ENCODE results near the gene PCBD1.
A peak's percentile ranks its signal among the peaks of the same experiment; 100 is the strongest.

The PCBD1 gene

DNA sequence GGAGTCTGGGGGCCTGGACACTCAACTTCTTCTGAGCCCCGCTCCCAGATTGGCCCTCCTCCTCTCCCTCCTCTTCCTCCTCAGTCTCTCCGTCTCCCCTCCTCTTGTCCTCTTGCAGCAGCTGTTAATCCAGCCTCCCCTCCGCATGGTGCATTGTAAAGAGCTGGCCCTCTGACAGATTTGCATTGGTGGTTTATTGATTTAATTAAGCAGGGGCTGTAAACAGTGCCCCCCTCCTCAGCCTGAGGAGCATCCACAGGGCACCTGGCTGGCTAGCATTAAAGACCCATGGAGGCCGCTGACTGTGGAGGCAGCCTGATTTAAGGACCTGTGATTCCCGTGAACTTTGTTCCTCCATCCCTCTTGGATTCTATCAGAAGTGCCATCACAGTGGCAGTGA, 28.9 kb upstream of the PCBD1 start:
- no peak for DNase-seq

DNA sequence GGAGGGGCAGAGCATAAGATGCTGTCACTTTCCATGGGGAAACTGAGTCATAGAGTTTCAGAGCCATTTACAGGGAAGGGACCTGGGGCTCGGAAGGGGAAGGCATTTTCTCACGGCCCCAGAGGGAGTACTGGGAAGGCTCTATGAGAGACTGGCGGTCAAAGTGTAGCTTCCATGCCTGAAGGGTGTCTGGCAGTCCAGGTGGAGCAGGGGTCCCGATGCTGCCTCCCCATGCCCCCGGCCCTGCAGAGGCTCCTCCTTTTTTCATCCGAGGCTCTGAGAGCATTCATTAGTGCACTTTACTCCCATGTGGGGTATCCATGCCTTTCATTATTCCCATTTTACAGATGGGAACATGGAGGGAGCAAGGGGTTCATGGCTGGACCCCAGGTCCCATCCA, 27.9 kb upstream of the PCBD1 start:
- DNase-seq = no peak

DNA sequence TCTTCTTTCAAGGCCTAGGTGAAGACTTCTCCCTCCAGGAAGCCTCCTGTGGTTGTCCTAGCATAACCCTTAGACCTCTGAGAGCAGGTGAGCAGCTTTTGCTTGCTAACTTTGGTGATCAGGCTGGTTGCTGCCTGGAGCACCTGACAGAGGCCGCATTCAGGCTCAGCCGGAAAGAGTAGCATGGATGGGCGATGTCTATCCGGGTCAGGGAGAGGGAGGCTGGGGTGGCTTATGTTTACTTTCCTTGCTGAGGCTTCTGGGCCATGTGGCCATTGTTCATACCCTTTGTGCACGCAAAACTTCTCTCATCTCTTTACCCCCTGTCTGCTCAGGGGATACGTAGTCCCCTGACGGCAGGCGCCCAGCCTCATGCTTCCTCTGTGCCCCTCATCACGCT, 27.4 kb upstream of the PCBD1 start:
- no peak for DNase-seq

DNA sequence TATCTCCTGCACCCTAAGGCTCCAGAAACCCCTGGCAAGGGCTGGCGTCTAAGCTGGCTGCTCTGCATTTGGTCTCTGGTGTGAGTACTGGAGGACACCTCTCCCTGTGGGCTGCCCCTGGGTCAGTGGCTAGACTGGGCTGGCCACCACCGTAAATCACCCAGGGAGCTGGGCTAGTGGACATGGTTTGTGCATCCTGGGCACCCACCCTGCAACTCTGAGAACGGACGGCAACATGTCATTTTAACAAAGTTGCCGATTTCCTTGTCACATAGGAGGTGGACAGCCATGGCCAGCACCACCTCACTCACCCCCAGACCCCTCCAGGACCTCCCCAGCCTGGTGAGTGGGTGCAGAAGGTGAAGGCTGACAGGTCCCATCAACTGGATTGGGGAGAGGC, 26.8 kb upstream of the PCBD1 start:
- DNase-seq = no peak

DNA sequence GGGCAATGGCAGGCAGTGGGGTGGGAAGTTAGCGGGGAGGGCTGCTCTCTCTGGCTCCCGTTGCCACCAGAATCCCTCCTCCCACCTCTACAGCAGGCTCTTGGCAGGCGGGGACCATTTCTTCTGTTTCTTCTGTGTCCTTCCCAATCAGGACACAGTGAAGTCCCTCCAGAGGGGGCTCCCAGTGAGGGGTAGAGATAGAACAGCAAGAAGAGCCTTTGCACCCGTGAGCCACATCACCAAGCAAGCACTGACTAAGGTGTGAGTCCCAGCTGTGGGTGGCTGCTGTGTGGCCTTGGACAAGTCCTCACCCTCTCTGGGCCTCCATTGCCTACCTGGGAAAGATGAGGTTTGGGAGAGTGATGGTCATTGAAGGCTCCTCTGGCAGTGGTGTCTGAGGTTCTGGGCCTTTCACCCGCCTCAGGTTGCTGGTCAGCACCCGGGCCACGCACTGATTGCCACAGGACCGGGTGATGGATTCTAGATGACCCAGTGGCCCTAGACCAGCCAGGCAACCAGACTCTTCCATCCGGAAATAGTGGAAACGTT, 26.0 kb upstream of the PCBD1 start:
- no peak for DNase-seq

DNA sequence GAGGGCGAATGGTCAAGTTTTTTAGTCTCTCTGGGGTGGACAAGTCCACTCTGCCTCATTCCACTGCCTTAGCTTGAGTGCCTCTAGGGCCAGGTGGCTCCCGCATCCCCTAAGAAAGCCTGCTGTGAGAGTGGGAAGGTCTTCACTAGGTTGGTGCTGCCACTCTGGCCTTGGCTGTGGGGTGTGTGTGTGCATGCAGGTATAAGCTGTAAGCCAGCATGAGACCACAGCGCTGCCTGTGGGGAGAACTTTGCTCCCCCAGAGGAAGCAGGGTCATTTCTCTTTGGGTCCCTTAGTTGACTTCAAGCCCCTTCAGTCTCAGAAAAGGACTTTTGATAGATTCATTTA, 25.5 kb upstream of the PCBD1 start:
- no peak for DNase-seq

DNA sequence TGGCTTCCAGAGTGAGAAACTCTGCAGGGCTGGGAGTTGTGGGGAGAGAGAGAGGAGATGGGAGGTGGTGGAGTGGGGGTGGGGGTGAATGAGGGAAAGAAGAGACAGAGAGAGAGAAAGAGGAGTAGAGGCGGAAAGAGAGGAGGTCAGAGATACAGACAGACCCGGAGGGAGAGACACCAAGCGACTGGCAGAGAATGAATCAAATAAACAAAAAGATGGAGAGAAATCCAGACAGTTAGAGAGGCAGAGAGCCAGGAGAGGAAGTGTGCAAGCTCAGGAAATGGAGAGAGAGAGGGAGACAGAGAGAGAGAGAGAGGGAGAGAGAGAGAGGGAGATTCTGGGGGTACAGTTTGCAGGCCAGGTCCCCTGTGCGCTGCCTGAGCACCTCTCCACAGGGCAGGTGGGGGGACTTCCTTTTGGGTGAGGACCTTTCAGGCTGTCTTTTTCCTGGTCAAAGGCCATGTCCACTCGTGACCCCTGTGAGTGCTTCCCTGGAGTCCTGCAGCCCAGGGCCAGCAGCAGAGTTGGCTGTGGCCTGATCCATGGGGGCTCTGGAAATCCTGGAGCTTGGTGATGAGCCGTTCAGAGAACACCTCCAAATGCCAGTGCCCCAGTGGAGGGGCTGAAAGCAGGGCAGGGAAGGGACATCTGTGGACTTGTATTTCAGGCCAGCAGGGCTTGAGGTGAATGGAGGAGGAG, 25.0 kb upstream of the PCBD1 start:
- DNase-seq = no peak

DNA sequence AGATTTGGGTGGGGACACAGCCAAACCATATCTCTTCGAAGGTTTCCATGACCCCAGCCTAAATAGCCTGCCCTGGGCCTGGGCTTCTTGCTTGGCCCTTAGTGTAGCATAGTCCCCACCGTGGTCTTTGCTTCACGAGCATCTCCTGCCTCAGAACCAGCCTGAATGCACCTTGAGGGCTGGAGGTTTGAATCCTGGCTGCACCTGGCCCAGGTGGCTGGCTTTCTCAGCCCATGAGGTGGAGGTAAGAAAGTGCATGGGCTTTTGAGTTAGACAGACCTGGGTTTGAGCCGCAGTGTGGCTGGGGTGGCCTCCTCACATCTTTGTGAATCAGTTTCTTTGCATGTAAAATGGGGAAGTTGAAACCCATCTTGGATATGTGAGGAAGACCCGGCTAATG, 24.2 kb upstream of the PCBD1 start:
- no peak for DNase-seq

DNA sequence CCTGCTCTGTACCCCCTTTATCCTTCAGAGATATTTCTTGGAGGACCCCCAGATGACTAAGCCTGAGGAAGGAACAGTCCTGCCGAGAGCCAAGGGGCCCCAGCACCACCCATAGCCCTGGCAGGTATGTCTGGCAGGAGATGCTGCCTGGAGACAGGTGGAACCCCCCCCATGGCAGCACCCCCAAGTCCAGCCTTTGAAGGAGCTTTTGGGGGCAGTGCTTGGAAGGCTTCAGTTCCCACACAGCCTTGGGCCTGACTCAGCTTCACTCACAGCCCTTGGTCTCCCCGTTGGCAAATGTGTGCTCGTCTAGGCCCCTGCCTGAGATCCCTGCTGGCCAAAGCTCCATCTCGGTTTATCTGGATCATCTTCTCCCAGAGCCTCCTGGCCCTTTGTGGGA, 23.0 kb upstream of the PCBD1 start:
- DNase-seq = no peak

DNA sequence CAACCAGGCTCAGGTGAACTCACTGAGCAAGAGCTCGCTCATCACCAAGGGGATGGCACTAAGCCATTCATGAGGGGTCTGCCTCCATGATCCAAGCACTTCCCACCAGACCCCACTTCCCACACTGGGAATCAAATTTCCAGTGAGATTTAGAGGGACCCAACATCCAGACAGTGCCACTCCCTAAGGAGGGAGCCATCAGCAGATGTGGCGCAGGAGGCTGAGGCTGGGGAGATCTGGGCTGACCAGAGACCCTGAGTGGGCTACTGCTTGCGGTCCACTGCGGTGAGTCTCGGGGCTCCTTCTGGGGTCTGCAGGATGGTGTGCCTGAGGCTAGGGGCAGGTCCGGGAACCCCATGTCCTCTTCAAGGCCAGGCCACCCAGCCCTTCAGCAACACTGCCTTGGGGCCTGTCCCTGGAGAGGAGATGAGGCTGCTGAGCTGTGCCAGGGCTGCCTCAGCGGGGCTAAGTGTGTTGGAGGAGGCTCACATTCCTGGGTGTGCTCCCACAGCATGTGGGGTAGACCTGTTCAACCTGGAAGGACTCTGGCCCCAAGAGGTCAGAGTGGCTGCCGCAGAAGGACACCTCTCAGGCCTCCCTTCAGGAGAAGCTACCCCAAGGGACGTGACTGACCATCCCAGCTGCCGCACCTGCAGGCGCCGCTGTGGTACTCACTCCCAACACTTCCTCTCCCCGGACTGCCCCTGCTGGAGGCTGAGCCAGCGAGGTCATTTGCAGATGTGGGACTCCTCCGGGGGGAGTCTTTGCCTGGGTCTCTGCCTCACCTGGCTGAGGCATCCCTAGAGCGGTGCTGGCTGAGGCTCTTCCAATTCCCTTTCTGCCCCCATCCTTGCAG, 22.3 kb upstream of the PCBD1 start:
- no peak for DNase-seq

DNA sequence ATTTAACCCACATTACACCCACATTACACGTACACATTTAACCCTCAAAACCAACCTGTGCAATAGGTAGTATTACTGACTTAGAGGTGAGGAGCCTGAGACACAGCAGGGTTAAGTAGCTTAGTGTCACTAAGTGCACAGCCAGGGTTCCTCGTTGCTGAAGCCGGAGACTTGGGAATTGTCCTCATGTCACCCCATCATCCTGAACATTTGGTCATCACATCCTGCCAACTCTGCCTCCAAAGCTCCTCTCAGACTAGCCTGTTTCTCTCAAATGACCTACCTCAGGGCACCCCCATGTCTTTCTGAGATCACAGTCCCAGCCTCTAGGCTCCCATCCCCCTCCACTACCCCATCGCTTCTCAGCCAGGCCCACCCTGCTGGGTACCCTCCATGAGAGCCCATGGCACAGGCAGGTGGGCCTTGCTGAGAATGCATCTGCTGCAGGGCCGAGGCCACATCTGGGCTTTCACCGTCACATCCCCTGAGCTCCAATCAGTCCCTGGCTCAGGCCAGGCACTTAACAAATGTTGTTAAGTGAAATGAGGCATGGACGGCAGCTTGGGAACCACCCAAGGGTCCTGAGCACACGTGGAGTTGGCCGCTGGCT, 21.1 kb upstream of the PCBD1 start:
- no peak for DNase-seq

DNA sequence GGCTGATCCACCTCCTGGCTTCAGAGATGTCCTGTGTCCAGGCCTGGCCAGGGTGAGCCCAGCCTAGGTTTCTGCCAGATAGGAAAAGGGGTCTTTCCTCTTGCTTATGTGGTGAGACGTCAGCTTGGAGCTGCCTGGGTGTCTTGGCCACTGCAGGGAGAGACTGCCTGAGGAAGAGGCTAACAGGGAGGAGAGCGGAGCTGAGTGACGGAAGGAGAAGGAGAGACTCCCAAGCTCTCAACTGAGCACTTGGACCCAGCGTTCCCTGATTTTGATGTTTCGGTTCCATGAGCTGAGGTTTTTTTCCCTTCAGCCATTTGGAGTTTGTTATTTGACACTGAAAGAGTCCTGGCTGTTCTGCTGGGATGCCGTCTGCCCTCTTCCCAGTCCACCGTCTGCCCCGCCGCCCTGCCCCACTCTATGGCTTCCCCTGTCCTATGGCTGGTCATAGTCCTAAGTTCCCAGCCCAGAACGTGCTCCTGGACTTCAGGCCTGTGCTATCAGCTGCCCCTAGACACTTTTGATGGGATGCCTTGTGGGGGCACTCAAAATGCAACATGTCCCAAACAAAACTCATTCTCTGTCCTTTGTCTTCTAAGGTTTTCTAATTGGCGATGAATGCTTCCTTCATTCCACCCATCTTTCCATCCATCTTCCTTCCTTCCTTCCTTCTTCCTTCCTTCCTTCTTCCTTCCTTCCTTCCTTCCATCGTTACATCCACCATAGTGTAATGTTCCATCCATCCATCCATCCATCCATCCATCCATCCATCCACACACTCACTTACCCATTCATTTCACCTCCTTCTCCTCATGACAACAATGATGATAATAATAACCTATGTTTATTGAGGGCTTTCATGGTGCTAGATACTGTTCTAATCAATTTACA, 20.3 kb upstream of the PCBD1 start:
- no peak for DNase-seq

DNA sequence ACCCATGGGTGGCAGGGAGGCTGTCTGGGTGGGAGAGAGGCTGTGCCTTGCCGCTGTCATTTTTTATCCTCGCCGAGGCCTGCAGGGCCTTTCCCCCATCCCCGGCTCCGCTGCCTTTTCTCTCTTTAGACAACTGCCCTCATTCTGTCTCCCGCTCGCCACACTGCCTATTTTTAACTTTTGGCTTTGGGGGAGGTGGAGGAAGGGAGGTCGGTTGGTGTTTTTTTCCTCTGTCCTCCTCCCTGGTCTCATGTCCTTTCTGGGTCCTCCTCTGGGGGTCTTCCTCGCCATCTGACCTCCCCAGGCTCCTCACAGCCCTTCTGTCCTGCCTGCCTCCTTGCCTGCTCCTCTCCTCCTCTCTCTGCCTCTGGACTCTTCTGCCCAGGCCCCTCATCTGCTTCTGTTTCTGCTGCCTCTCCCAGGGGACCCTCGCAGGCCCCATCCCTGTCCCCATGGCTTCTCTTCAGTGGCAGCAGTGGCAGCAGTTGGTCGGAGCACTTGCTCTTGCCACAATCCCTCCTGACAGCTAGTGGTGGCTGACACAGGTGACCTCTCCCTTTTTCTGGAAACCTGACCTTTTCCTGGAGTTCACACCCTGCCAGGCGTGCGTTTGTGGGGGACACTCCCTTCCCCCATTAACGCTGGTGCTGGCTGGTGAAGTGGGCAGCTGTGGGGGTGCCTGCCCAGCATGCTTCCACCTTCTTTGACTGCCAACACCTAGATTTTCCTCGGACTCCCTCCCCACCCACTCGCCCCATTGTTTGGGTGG, 19.5 kb upstream of the PCBD1 start:
- DNase-seq = no peak

DNA sequence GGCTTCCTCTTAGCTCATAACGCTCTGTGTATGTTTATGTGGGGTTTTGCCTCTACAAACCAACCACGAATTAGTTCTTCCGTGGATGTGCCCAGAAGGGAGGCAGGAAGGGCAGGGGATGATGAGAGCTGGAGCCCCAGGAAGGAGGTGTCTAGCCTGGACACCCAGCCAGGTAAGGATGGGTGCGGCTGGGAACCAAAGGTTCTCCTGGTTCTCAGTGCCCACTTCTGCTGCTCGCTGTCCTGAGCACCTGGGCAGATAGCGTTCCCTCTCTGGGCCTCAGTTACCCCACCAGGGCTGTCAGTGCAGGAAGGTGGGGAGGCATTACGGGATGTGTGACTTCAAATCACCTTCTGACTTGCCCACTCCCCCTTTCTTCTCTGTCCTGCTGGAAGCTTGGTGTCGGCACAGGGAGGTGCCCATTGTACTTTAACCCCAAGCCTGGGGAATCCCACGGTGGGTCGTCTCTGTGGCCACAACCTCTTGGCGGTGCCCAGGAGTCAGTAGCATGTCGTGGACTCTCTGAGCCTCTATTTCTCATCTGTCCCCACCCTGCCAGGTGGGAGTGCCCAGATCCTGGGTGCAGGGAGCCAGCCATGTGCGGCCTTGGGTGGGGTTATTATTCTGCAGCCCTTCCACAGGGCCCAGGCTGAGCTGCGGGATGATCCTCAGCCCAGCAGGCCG, 18.7 kb upstream of the PCBD1 start:
- DNase-seq = no peak

DNA sequence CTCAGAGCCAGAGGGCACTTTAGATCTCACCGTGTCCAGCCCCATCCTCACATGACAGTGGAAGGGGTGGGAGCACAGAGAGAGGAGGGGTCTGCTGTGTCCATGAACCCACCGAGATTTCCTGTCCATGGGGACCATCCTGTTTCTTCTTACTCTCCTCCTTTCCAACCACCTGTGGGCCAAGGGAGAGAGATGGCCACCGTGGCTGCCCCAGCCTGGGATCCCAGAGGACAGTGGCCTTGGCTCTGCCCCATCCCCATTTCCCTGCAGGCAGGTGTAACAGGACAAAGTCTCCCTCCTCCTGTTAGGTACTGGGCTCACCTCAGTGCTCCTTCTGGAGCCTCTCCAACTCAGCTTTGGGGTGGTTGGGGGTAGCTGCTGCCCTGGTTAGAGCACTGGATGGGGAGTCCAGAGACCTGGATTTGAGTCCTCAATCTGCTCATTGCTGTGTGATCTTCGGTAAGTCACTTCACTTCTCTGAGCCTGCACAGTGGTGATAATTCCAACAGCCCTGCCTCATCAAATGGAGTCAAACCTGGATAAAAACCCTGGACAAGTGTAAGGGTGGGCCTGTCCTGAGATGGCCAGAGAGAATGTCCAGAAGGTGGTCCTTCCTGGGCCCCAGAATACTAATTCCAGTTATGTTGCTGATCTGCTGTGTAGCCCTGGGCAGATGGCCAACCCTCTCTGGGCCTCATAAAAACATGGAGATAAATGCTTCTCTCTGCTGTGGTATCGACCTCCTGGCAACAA, 17.8 kb upstream of the PCBD1 start:
- DNase-seq = no peak

DNA sequence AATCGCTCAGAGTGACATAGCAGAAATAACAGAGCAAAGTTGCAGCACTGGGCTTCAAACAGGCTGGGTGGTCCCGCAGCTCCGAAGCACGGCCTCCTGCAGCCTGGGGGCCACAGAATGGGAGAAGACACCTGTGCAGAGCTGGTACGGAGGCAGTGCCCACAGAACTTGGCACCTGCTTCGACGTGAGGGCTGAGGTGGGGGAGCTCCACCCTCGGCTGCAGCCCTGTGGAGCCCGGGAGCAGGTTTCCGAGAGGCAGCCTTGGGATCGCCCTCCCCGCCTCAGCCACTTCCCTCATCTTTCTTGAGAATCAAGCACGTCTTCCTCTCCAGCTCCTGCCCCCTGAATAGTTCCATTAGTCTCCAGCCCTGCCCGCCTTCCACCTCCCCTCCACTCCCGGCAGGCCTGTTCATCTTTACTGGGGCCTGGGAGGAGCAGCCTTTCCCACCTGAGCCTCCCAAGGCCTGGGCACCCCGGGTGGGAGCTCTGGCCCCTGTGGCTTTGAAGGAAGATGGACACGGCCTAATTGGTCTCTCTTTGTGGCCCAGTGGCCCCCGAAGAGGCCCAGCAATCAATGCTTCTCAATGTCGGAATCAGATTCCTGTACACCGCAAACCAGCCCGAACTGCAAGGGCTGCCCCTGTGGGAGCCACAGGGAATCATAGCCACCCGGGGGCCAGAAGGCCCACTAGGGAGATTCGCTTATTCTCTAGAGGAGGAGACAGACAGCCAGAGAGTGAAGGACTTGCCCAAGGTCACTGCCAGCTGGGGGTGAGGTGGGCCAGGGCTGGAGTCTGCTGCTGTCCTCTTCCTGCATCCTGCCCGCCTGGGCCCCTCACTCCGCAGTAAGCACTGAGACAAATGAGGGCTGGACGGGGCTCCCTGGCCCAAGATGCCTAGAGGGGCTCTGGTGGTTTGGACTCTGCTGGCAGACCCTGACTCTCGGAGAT, 17.0 kb upstream of the PCBD1 start:
- no peak for DNase-seq

DNA sequence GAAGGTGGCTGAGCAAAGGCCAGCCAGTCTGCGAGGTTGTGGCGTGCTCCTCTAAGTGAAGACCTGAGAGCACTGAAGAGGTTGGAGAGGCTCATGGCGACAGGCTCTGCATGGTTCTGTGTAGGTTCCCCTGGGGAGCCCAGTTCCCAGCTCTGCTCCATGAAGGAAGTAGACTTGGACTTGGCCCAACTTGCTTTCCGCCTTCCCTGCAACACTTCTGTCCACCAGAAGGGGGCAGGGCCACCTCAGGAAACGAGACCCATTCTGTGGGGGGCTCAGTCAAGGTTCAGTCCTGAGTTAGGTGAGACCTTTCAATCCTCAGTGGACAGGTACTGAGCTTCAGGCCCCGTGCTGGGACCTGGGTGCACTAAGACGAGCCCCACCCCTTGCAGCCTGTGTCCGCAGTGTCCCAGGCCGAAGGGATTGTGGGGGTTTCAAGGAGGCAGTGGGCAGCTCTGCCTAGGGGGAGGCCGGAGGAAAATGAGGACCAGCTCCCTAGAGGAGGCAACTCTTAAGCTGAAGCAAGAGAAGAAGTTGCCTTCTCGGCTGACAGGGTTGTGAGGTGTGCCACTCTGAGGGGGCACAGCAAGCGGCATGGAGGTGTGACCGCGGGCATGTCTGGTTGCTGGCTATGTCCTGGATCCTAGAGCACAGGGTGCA, 15.0 kb upstream of the PCBD1 start:
- DNase-seq = peak; percentile 15

DNA sequence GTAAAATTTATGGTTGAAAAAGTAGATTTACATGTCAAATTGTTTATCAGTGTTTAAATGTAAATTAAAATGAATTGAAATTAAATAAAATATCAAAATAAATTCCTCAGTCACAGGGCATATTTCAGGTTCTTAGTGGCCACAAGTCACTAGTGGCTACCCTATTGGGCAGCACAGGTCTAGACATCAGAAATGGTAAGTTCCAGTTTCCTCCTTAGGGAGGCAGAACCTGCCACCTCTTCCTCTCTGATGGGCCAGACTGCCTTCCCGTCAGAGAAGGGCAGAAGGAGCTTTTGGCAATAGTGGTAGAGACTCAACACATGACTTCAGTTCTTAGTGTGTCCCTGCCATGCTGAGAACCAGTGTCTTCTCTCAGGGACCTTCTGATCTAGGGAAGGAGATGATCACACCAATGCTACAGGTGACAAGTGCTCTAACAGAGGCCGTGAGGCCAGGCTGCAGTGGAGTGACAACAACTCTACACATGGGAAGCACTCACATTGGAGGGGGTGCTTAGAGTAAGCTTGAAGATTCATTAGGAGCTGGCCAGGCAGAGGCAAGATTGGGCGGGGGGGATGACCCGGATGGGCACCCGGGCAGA, 14.4 kb upstream of the PCBD1 start:
- DNase-seq = no peak
